Pancreas (tissue), 10 donors: ENCODE results near the gene NAV2. TPM values are rescaled to one million over a fixed set of nuclear protein-coding genes. Genes with fewer than 3 reads are reported as not detected.

Source experiments
- ATAC-seq, 4 donors: fragments of 200-7000 bp; cut with Tn5 transposase; one replicate each; pipeline versions ENCODE4 v1.8.0 to v1.9.1; 2020; ENCODE audit warnings: mild to moderate bottlenecking in 4 of 4, moderate library complexity in 4 of 4
- DNase-seq, 6 donors: peaks; one replicate each; pipeline ENCODE4 v3.0.0-alpha.2; 2020
- FAIRE-seq: peaks from 2 replicates; lab custom pipeline; 2012; peaks lifted over from hg19 to GRCh38; lab: Jason Lieb, UNC
- H3K27ac ChIP-seq, 4 donors: fragments of 200-600 bp; sonication (generic); 1 replicate in 3 of 4; 2 replicates in 1 of 4; pipeline versions ENCODE4 v1.5.0 to v1.8.0; 2020
- H3K27me3 ChIP-seq, 4 donors: fragments of 200-600 bp; one replicate each; pipeline ENCODE4 v1.8.0; 2021
- H3K36me3 ChIP-seq, 3 donors: fragments of 200-600 bp; sonication (generic) in 1 of 3; one replicate each; pipeline versions ENCODE4 v1.5.0 to v1.8.0; 2020 to 2021
- H3K4me1 ChIP-seq, 3 donors: fragments of 200-600 bp; one replicate each; pipeline ENCODE4 v1.8.0; 2021
- H3K4me3 ChIP-seq, 4 donors: fragments of 200-600 bp; sonication (generic) in 2 of 4; one replicate each; pipeline versions ENCODE4 v1.5.0 to v1.8.0; 2020 to 2021
- H3K9me3 ChIP-seq, 4 donors: fragments of 200-600 bp; one replicate each; pipeline ENCODE4 v1.8.0; 2021
- WGBS, 2 donors: extraction: QIAGEN DNeasy Blood & Tissue Kit; methylation state at CpG; one replicate each; pipeline ENCODE4 v1.1.7; 2013; 5-methylcytosine and 5-hydroxymethylcytosine counted together
- intact Hi-C, 3 donors: fragments of 100-400 bp; cut with DNase I; formaldehyde crosslinking; loops; one replicate each; pipeline versions ENCODE4 v1.11.1 to v1.14.2; 2022
- polyA plus RNA-seq, 2 donors: library from polyadenylated mRNA; stranded (reverse); fragments of 200-250 nt; gene quantifications; one replicate each; pipeline ENCODE4 v1.2.3, GENCODE V29; 2013
- total RNA-seq, 6 donors: library from RNA; stranded (reverse); fragmentation: NEBNext Ultra II Directional in 4 of 6; extraction: Animal tissue kit (Norgen Biotek cat#: 25700) in 4 of 6; gene quantifications; one replicate each; pipeline versions ENCODE4 v1.2.1 to v1.2.4, GENCODE V29; 2021 to 2023
- TF ChIP-seq, protein P1 (sequence below), 4 donors: fragments of 200-600 bp; sonication (generic) in 3 of 4; IDR thresholded peaks; one replicate each; pipeline versions ENCODE4 v1.5.0 to v1.8.0; 2021; ENCODE audit warnings: antibody characterized with exemption in 4 of 4
- donor health status: healthy with polysubstance abuse.
- donor health status: DM: no; HTN: no; CAD: no; lungs with moderate emphysema.
- donor health status: DM: no; HTN: no; CAD: no.
- donor health status: control.
- donor health status: control.
- donor health status: Bipolar disorder and iron deficiency.
- donor health status: DM: yes; HTN: yes; CAD: no.
- donor health status: DM: no; HTN: no; CAD: no.
- donor health status: DM: no; HTN: no; CAD: no.
- donor health status: DM: yes; HTN: yes; CAD: no.

NAV2 gene
- total and polyA plus RNA-seq, 8 donors: 5.8 to 26.9 (median 16.3) TPM

DNA sequence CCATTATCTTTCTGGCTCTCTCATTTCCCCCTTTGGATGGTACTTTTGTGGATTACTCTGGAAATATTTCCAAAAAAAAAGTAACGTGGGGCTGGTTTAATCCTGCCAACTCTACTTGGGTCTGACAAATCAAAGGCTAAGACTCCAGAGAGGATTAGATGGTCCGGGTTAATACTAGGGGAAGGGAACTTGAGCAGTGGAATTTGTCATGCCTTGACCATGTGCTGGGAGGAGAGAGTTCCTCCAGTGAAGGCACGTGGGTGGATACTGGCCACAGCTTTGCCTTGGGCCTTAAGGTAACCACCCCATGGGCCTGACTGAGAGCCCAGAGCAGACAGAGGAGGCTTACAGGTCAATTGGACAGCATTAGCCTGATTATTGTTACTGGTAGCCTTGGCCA, 120.3 kb downstream of the NAV2 start:
- no peaks in the 10 kb centered on the region for H3K27me3 ChIP-seq
- no peak for FAIRE-seq

DNA sequence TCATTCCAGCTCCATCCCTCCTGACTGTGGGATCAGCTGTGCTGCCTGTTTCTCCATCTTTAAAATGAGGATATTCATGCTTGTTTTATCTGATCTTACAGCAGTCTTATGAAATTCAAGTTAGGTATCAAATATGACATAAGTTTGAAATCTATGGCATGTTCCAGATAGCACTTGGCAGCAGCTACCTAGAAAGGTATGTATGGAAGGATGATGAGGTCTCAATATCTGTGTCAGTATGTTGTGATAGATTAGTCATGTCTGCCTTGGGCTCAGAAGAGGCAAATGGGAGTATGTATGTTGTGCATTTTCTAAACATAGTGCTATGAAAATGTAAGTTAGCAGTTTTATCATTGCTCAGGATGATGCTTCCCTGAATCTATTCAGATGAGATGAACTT, 122.1 kb downstream of the NAV2 start:
- intact Hi-C loops: no loop called here
- H3K27me3 ChIP-seq: no peaks in the 10 kb centered on the region
- H3K4me1 ChIP-seq: no peaks in the 10 kb centered on the region
- no peak overlapping the region for H3K27ac ChIP-seq
- no peak for ATAC-seq
- FAIRE-seq: no peak
- peaks cover 0 to 9% (median 0%) of the 10 kb centered on the region in 3 donors for H3K36me3 ChIP-seq
- H3K4me3 ChIP-seq: no peak overlapping the region
- TF ChIP-seq, protein P1, sequence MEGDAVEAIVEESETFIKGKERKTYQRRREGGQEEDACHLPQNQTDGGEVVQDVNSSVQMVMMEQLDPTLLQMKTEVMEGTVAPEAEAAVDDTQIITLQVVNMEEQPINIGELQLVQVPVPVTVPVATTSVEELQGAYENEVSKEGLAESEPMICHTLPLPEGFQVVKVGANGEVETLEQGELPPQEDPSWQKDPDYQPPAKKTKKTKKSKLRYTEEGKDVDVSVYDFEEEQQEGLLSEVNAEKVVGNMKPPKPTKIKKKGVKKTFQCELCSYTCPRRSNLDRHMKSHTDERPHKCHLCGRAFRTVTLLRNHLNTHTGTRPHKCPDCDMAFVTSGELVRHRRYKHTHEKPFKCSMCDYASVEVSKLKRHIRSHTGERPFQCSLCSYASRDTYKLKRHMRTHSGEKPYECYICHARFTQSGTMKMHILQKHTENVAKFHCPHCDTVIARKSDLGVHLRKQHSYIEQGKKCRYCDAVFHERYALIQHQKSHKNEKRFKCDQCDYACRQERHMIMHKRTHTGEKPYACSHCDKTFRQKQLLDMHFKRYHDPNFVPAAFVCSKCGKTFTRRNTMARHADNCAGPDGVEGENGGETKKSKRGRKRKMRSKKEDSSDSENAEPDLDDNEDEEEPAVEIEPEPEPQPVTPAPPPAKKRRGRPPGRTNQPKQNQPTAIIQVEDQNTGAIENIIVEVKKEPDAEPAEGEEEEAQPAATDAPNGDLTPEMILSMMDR (IDR thresholded peaks at IDR 0.05): no peak
- DNase-seq: no peak
- H3K9me3 ChIP-seq: no peaks in the 10 kb centered on the region

More for the DNA sequence above, 120.3 kb downstream of the NAV2 start:
- no peak for DNase-seq
- H3K9me3 ChIP-seq: no peaks in the 10 kb centered on the region
- TF ChIP-seq, protein P1 (IDR thresholded peaks at IDR 0.05): no peak
- ATAC-seq: no peak
- no peak overlapping the region for H3K4me3 ChIP-seq
- intact Hi-C loops: no loop called here
- H3K27ac ChIP-seq: no peak overlapping the region
- WGBS, 2 donors: 89 to 91% methylated on average over 3 of the region's 3 CpGs
- H3K36me3 ChIP-seq: peaks cover 0 to 9% (median 0%) of the 10 kb centered on the region in 3 donors
- peaks cover 0 to 8% (median 0%) of the 10 kb centered on the region in 3 donors for H3K4me1 ChIP-seq

- WGBS, 2 donors: 98 to 100% methylated on average over 2 of the region's 2 CpGs
- Histone ChIP-seq H3K9me3 (no peaks in the 10 kb centered on the region), H3K4me3 (no peak overlapping the region), H3K27me3 (no peaks in the 10 kb centered on the region), H3K4me1 (no peaks in the 10 kb centered on the region), H3K36me3 (peaks cover 0 to 9% (median 0%) of the 10 kb centered on the region in 3 donors), H3K27ac (no peak overlapping the region)
- ATAC-seq: no peak
- TF ChIP-seq, protein P1 (IDR thresholded peaks at IDR 0.05): no peak
- DNase-seq: no peak
- FAIRE-seq: no peak
- intact Hi-C loops: no loop called here
Measured at GRCh38 chr11:19836666-19837065, 124.0 kb downstream of the NAV2 start.

DNA sequence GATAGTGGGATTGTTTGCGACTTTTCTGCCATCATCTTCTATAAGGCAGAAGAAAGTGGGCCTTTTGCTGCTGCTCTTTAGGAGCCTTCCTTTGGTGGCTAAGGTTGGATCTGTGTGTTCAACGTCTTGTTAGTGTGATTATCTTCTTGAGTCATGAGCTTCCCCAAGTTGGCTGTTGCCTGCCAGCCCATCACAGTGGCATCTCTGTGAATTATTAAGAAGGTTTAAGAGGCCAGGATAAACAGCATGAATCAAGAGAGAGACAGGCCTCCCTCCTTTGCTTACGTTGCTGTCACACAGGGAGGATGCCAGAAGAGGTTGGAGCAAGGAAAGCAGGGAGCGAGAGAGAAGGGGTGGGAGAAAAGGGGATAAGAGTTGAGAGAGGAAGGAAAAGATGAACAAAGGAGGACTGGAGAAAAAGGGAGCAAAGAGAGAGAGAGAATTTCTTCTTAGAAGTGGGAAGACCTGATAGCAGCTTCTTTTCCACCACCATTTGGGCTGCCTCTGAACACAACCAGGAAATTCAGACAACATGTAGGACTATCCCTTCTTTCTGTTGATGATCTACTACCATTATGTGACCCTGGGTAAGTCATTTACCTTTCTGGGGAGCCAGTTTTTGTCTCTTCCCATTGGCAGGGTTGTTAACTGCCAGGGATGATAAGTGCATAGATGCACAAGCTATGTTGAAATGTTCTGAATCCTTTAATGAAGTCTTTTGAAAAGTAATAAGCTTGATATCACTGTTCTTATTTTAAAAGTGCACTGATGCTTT, 126.5 kb downstream of the NAV2 start:
- intact Hi-C loops: no loop called here
- ATAC-seq: no peak
- H3K9me3 ChIP-seq: no peaks in the 10 kb centered on the region
- DNase-seq: no peak
- no peak for FAIRE-seq
- no peaks in the 10 kb centered on the region for H3K27me3 ChIP-seq
- H3K4me3 ChIP-seq: no peak overlapping the region
- no peaks in the 10 kb centered on the region for H3K4me1 ChIP-seq
- H3K27ac ChIP-seq: no peak overlapping the region
- TF ChIP-seq, protein P1 (IDR thresholded peaks at IDR 0.05): no peak
- WGBS, 2 donors: 88 to 90% methylated on average over 4 of the region's 4 CpGs
- no peaks in the 10 kb centered on the region for H3K36me3 ChIP-seq

GRCh38 chr11:19840961-19841360, 128.3 kb downstream of the NAV2 start:
- no peak for ATAC-seq
- intact Hi-C loops: no loop called here
- H3K36me3 ChIP-seq: no peaks in the 10 kb centered on the region
- FAIRE-seq: no peak
- H3K9me3 ChIP-seq: no peaks in the 10 kb centered on the region
- no peaks in the 10 kb centered on the region for H3K4me1 ChIP-seq
- no peaks in the 10 kb centered on the region for H3K27me3 ChIP-seq
- no peak overlapping the region for H3K4me3 ChIP-seq
- no peak for DNase-seq
- H3K27ac ChIP-seq: no peak overlapping the region
- TF ChIP-seq, protein P1 (IDR thresholded peaks at IDR 0.05): no peak
